GM23338 (cell line): ENCODE data around the gene TMPRSS11D. TPM values are rescaled to one million over a fixed set of nuclear protein-coding genes. Genes with fewer than 3 reads are reported as not detected.

Source experiments
- ATAC-seq: fragments of 200-7000 bp; cut with Tn5 transposase; 3 replicates; pipeline ENCODE4 v1.9.1; 2020
- DNase-seq: peaks from one replicate; pipeline ENCODE4 v3.0.0-alpha.2; 2015; ENCODE audit warnings: low spot score
- H2AFZ ChIP-seq: fragments of 200-600 bp; sonication (generic); 2 replicates; pipeline ENCODE4 v1.8.0; 2016; ENCODE audit warnings: antibody characterized with exemption, mild to moderate bottlenecking, moderate library complexity
- H3F3A ChIP-seq: fragments of 200-600 bp; sonication (generic); replicated peaks from 2 replicates; pipeline ENCODE4 v1.8.0; 2017; ENCODE audit warnings: antibody characterized with exemption, mixed run types, low read depth
- H3K27ac ChIP-seq: fragments of 200-600 bp; sonication (generic); 2 replicates; pipeline ENCODE4 v1.6.1; 2016; ENCODE audit warnings: low read depth
- H3K27me3 ChIP-seq: fragments of 200-600 bp; sonication (generic); 2 replicates; pipeline ENCODE4 v1.8.0; 2016; ENCODE audit warnings: mild to moderate bottlenecking, mixed run types, moderate library complexity; ENCODE audit not compliant: insufficient read depth
- H3K36me3 ChIP-seq: fragments of 200-600 bp; sonication (generic); 2 replicates; pipeline ENCODE4 v1.8.0; 2016; ENCODE audit warnings: mild to moderate bottlenecking; ENCODE audit not compliant: insufficient read depth
- H3K4me1 ChIP-seq: fragments of 200-600 bp; sonication (generic); 2 replicates; pipeline ENCODE4 v1.8.0; 2016; ENCODE audit warnings: mild to moderate bottlenecking, moderate library complexity; ENCODE audit not compliant: insufficient read depth
- H3K4me2 ChIP-seq: fragments of 200-600 bp; sonication (generic); 2 replicates; pipeline ENCODE4 v1.7.1; 2017; ENCODE audit warnings: mixed run types
- H3K4me3 ChIP-seq: fragments of 200-600 bp; sonication (generic); 2 replicates; pipeline ENCODE4 v1.6.1; 2016; ENCODE audit warnings: mixed run types
- H3K79me2 ChIP-seq: fragments of 200-600 bp; sonication (generic); replicated peaks from 2 replicates; pipeline ENCODE4 v1.8.0; 2017; ENCODE audit warnings: mild to moderate bottlenecking; ENCODE audit not compliant: insufficient read depth
- H3K9me2 ChIP-seq: fragments of 200-600 bp; sonication (generic); 2 replicates; pipeline ENCODE4 v1.8.0; 2017; ENCODE audit not compliant: insufficient read depth
- H4K20me1 ChIP-seq: fragments of 200-600 bp; sonication (generic); replicated peaks from 2 replicates; pipeline ENCODE4 v1.8.0; 2017; ENCODE audit warnings: mild to moderate bottlenecking; ENCODE audit not compliant: insufficient read depth
- H3K27ac Mint-ChIP-seq: 2 replicates; pipeline ENCODE4 v1.8.0; 2020; ENCODE audit warnings: inconsistent platforms, mild to moderate bottlenecking, moderate library complexity, mixed read lengths
- H3K27me3 Mint-ChIP-seq: 3 replicates; pipeline ENCODE4 v1.8.0; 2022; ENCODE audit warnings: low read depth, mild to moderate bottlenecking, moderate library complexity, mixed read lengths, inconsistent platforms; ENCODE audit not compliant: insufficient read depth, poor library complexity
- H3K36me3 Mint-ChIP-seq: 3 replicates; pipeline ENCODE4 v1.8.0; 2021; ENCODE audit warnings: low read depth, mild to moderate bottlenecking, inconsistent platforms, moderate library complexity, mixed read lengths
- H3K4me1 Mint-ChIP-seq: 3 replicates; pipeline ENCODE4 v1.8.0; 2020; ENCODE audit warnings: mild to moderate bottlenecking, inconsistent platforms, mixed read lengths
- H3K4me3 Mint-ChIP-seq: 3 replicates; pipeline ENCODE4 v1.8.0; 2021; ENCODE audit warnings: moderate library complexity, mild to moderate bottlenecking, inconsistent platforms, mixed read lengths
- H3K9me3 Mint-ChIP-seq: 3 replicates; pipeline ENCODE4 v1.8.0; 2020; ENCODE audit warnings: moderate library complexity, mild to moderate bottlenecking, inconsistent platforms, mixed read lengths
- CREB1 ChIP-seq: fragments of 250-450 bp; sonication (Bioruptor Pico); IDR thresholded peaks from 2 replicates; pipeline ENCODE4 v1.5.0; 2020; ENCODE audit warnings: low read depth, mild to moderate bottlenecking, moderate library complexity
- ETS1 ChIP-seq: IDR thresholded peaks from 2 replicates; pipeline ENCODE4 v1.6.1; 2016; ENCODE audit warnings: antibody characterized with exemption
- EZH2 ChIP-seq: fragments of 200-600 bp; sonication (generic); IDR thresholded peaks from one replicate; pipeline ENCODE4 v1.8.0; 2017; ENCODE audit warnings: antibody characterized with exemption, mild to moderate bottlenecking, low read depth; ENCODE audit not compliant: unreplicated experiment
- EZH2phosphoT487 ChIP-seq: fragments of 200-600 bp; sonication (generic); IDR thresholded peaks from one replicate; pipeline ENCODE4 v1.8.1; 2018; ENCODE audit warnings: antibody characterized with exemption; ENCODE audit not compliant: unreplicated experiment
- NANOG ChIP-seq: IDR thresholded peaks from 2 replicates; pipeline ENCODE4 v1.6.1; 2016; ENCODE audit warnings: antibody characterized with exemption, borderline replicate concordance
- POLR2AphosphoS5 ChIP-seq: IDR thresholded peaks from 2 replicates; pipeline ENCODE4 v1.6.1; 2016; ENCODE audit warnings: antibody characterized with exemption, low read depth
- REST ChIP-seq: IDR thresholded peaks from one replicate; pipeline ENCODE4 v1.6.1; 2018; ENCODE audit warnings: antibody characterized with exemption; ENCODE audit not compliant: unreplicated experiment
- ZNF114 ChIP-seq: fragments of 250-450 bp; sonication (Bioruptor Pico); IDR thresholded peaks from 2 replicates; pipeline ENCODE4 v1.5.0; 2020; ENCODE audit warnings: mild to moderate bottlenecking, moderate library complexity
- ZNF331 ChIP-seq: fragments of 250-450 bp; sonication (Bioruptor Pico); IDR thresholded peaks from 2 replicates; pipeline ENCODE4 v1.5.0; 2020; ENCODE audit warnings: low read depth, mild to moderate bottlenecking, moderate library complexity
- ZNF462 ChIP-seq: fragments of 250-450 bp; sonication (Bioruptor Pico); IDR thresholded peaks from 2 replicates; pipeline ENCODE4 v1.5.0; 2020; ENCODE audit warnings: mild to moderate bottlenecking, moderate library complexity
- polyA plus RNA-seq: library from polyadenylated mRNA; unstranded; fragments of >200 nt; fragmentation: Nextera tagmentation; extraction: Ambion mirVana; gene quantifications from 2 replicates; pipeline ENCODE4 v1.2.1, GENCODE V29; 2016
- total RNA-seq: library from RNA; depleted of rRNA; stranded (reverse); fragments of >200 nt; shearing (Covaris generic); gene quantifications from 2 replicates; pipeline ENCODE4 v1.2.3, GENCODE V29; 2014

The TMPRSS11D gene
- total and polyA plus RNA-seq, 2 experiments from 2014 or later, result not detected

- TF ChIP-seq ZNF462 (no peak), EZH2 (no peak), NANOG (no peak), EZH2phosphoT487 (no peak), ETS1 (no peak)
Measured at GRCh38 chr4:67892253-67892652, 8.5 kb upstream of the TMPRSS11D start (continued).

GRCh38 chr4:67891645-67892044 is 7.8 kb upstream of the TMPRSS11D start:
- Histone ChIP-seq H3K79me2 (no peaks in the 10 kb centered on the region), H3K27me3 (no peaks in the 10 kb centered on the region), H3K36me3 (no peaks in the 10 kb centered on the region), H3F3A (no peaks in the 10 kb centered on the region), H4K20me1 (no peaks in the 10 kb centered on the region), H3K9me2 (no peaks in the 10 kb centered on the region), H3K4me1 (no peaks in the 10 kb centered on the region), H2AFZ (no peak overlapping the region), H3K27ac (no peak overlapping the region), H3K4me3 (no peak overlapping the region), H3K4me2 (no peak overlapping the region)
- H3K36me3 Mint-ChIP-seq, result no peaks in the 10 kb centered on the region
- H3K27ac Mint-ChIP-seq, result no peak overlapping the region
- H3K27me3 Mint-ChIP-seq, result peaks cover 4% of the 10 kb centered on the region
- H3K4me3 Mint-ChIP-seq, result no peak overlapping the region
- peaks cover 8% of the 10 kb centered on the region; the same call in 1 of the 3 replicates for H3K9me3 Mint-ChIP-seq
- ATAC-seq (no peak), DNase-seq (no peak)
- H3K4me1 Mint-ChIP-seq, result peaks cover 5% of the 10 kb centered on the region; the same call in 2 of the 3 replicates
- TF ChIP-seq ZNF114, result no peak
- no peak for TF ChIP-seq REST
- TF ChIP-seq ZNF331, result no peak
- TF ChIP-seq CREB1 (CRISPR knock-in tag), result no peak
- TF ChIP-seq POLR2AphosphoS5, result no peak
